ENCODE results near the gene FBXL13. TPM values are rescaled to one million over a fixed set of nuclear protein-coding genes. Genes with fewer than 3 reads are reported as not detected.
A peak's percentile ranks its signal among the peaks of the same experiment; 100 is the strongest.
"Not testable (repeated sequence)": the region's sequence is repeated elsewhere in the genome, so short reads cannot be mapped to it uniquely, and the experiment has no call there.

The FBXL13 gene
- total RNA-seq, 1 donor from 2014 or later, result 0.51 TPM

- intact Hi-C loops (cut with DNase I), result no loop called here
Observed at GRCh38 chr7:102973096-102973802, 101.3 kb downstream of the FBXL13 start.

GRCh38 chr7:102967798-102968197 lies 106.8 kb downstream of the FBXL13 start:
- DNase-seq (no peak), ATAC-seq (ENCODE audit: poor library complexity) (no peak)
- intact Hi-C loops (cut with DNase I), result no loop called here

More at GRCh38 chr7:102973096-102973802, 101.3 kb downstream of the FBXL13 start:
- ATAC-seq (ENCODE audit: poor library complexity), result no peak
- no peak for DNase-seq

GRCh38 chr7:102966465-102966864 lies 108.1 kb downstream of the FBXL13 start:
- intact Hi-C loops (cut with DNase I), result no loop called here
- no peak for DNase-seq
- no peak for ATAC-seq (ENCODE audit: poor library complexity)

GRCh38 chr7:102961993-102962392 lies 112.6 kb downstream of the FBXL13 start:
- ATAC-seq (ENCODE audit: poor library complexity); DNase-seq; intact Hi-C loops (cut with DNase I): not testable (repeated sequence)

- DNase-seq; intact Hi-C loops (cut with DNase I); ATAC-seq (ENCODE audit: poor library complexity): not testable (repeated sequence)
Observed at GRCh38 chr7:102958004-102958403, 116.6 kb downstream of the FBXL13 start.

- intact Hi-C loops (cut with DNase I); ATAC-seq (ENCODE audit: poor library complexity): not testable (repeated sequence)
Observed at GRCh38 chr7:102954359-102954758, 120.2 kb downstream of the FBXL13 start.

GRCh38 chr7:102953406-102953805 lies 121.2 kb downstream of the FBXL13 start:
- intact Hi-C loops (cut with DNase I), result no loop called here
- ATAC-seq (ENCODE audit: poor library complexity) (no peak), DNase-seq (no peak)

More at GRCh38 chr7:102954359-102954758, 120.2 kb downstream of the FBXL13 start:
- DNase-seq, result not testable (repeated sequence)

GRCh38 chr7:102951839-102952238 lies 122.8 kb downstream of the FBXL13 start:
- intact Hi-C loops (cut with DNase I), result no loop called here
- no peak for ATAC-seq (ENCODE audit: poor library complexity)
- DNase-seq, result no peak

- ATAC-seq (ENCODE audit: poor library complexity) (no peak), DNase-seq (no peak)
- intact Hi-C loops (cut with DNase I), result no loop called here
Observed at GRCh38 chr7:102944241-102944640, 130.4 kb downstream of the FBXL13 start.

- no peak for DNase-seq
- no peak for ATAC-seq (ENCODE audit: poor library complexity)
- intact Hi-C loops (cut with DNase I), result no loop called here
Observed at GRCh38 chr7:102943423-102944169, 131.0 kb downstream of the FBXL13 start.

GRCh38 chr7:102942868-102943267 lies 131.7 kb downstream of the FBXL13 start:
- ATAC-seq (ENCODE audit: poor library complexity) (no peak), DNase-seq (no peak)
- intact Hi-C loops (cut with DNase I), result no loop called here

- DNase-seq (no peak), ATAC-seq (ENCODE audit: poor library complexity) (no peak)
- intact Hi-C loops (cut with DNase I), result no loop called here
Observed at GRCh38 chr7:102942181-102942866, 132.3 kb downstream of the FBXL13 start.

GRCh38 chr7:102938679-102939078 lies 135.9 kb downstream of the FBXL13 start:
- no peak for ATAC-seq (ENCODE audit: poor library complexity)
- intact Hi-C loops (cut with DNase I), result no loop called here
- DNase-seq, result no peak

GRCh38 chr7:102935450-102936115 lies 139.0 kb downstream of the FBXL13 start:
- ATAC-seq (ENCODE audit: poor library complexity), result no peak
- intact Hi-C loops (cut with DNase I), result no loop called here
- no peak for DNase-seq

- intact Hi-C loops (cut with DNase I), result no loop called here
Observed at GRCh38 chr7:102934701-102935100, 139.9 kb downstream of the FBXL13 start.

GRCh38 chr7:102934239-102934638 lies 140.4 kb downstream of the FBXL13 start:
- ATAC-seq (ENCODE audit: poor library complexity), result peak; percentile 23
- intact Hi-C loops (cut with DNase I), result no loop called here
- DNase-seq, result no peak

More at GRCh38 chr7:102934701-102935100, 139.9 kb downstream of the FBXL13 start:
- DNase-seq, result no peak
- no peak for ATAC-seq (ENCODE audit: poor library complexity)

GRCh38 chr7:102933763-102934162 lies 140.8 kb downstream of the FBXL13 start:
- ATAC-seq (ENCODE audit: poor library complexity) (peak; percentile 93), DNase-seq (peak; percentile 82)
- intact Hi-C loops (cut with DNase I), result no loop called here

- intact Hi-C loops (cut with DNase I), result no loop called here
- ATAC-seq (ENCODE audit: poor library complexity) (no peak), DNase-seq (no peak)
Observed at GRCh38 chr7:102931757-102932156, 142.8 kb downstream of the FBXL13 start.

Data from Right ventricle myocardium superior (tissue), 1 donor.